Lower lobe of right lung (tissue), 2 donors: ENCODE measurements around the gene DAP. TPM values are rescaled to one million over a fixed set of nuclear protein-coding genes. Genes with fewer than 3 reads are reported as not detected.
A peak's percentile ranks its signal among the peaks of the same experiment; 100 is the strongest.

Source experiments
- ATAC-seq, 2 donors: fragments of 200-7000 bp; cut with Tn5 transposase; one replicate each; pipeline ENCODE4 v1.9.1; 2020 to 2022; ENCODE audit warnings: mild to moderate bottlenecking in 2 of 2, moderate library complexity in 2 of 2
- DNase-seq: peaks from one replicate; pipeline ENCODE4 v3.0.0-alpha.2; 2020
- H3K27ac ChIP-seq: fragments of 200-600 bp; one replicate; pipeline ENCODE4 v1.8.0; 2022
- H3K27me3 ChIP-seq: fragments of 200-600 bp; one replicate; pipeline ENCODE4 v1.8.0; 2022; ENCODE audit warnings: low read depth
- H3K36me3 ChIP-seq: fragments of 200-600 bp; one replicate; pipeline ENCODE4 v1.8.0; 2022; ENCODE audit warnings: mild to moderate bottlenecking
- H3K4me1 ChIP-seq: fragments of 200-600 bp; one replicate; pipeline ENCODE4 v1.8.0; 2022
- H3K4me3 ChIP-seq: fragments of 200-600 bp; one replicate; pipeline ENCODE4 v1.8.0; 2022; ENCODE audit warnings: mild to moderate bottlenecking
- H3K9me3 ChIP-seq: fragments of 200-600 bp; one replicate; pipeline ENCODE4 v1.8.0; 2022
- intact Hi-C: fragments of 100-400 bp; cut with DNase I; formaldehyde crosslinking; loops from one replicate; pipeline ENCODE4 v1.11.0; 2022
- total RNA-seq: library from RNA; stranded (reverse); fragmentation: NEBNext Ultra II Directional; extraction: Animal tissue kit (Norgen Biotek cat#: 25700); gene quantifications from one replicate; pipeline ENCODE4 v1.2.1, GENCODE V29; 2021
- TF ChIP-seq, protein P1 (sequence below): fragments of 200-600 bp; IDR thresholded peaks from one replicate; pipeline ENCODE4 v1.8.0; 2022; ENCODE audit warnings: antibody characterized with exemption, mild to moderate bottlenecking
- donor health status: DM: no; HTN: yes; CAD: no; lungs with severe emphysema.

The DAP gene
- total RNA-seq, 1 donor from 2014 or later = 89.8 TPM

DNA sequence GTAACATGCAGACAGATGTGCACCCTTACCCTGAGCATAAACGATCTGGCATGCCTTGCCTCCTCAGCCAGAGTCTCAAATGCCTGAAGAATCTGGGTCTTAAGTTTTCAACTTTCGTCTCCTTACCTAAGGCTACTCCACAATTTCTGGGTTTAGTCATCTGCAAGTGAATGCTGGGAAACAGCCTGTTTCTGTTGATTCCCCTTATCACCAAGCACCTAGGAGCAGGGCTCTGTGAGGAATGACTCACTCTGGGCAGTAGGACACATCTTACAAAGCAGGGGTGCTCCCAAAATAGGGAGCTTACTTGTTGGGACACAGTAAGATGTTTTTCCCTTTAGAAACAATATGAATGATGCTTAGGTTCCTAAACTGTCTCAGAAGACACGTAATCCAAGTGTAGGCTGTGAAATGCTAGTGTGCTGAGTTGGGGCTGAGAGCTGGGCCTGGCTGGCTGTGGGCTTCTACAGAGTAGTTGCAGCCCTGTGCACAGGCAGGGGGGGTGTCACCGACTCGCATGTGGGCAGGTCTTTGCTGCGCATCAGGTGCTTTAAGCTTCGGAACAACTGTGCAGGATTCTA is 58.0 kb downstream of the DAP start:
- H3K4me3 ChIP-seq = no peak overlapping the region
- no peaks in the 10 kb centered on the region for H3K9me3 ChIP-seq
- H3K36me3 ChIP-seq = no peaks in the 10 kb centered on the region
- H3K4me1 ChIP-seq = peaks cover 37% of the 10 kb centered on the region
- TF ChIP-seq, protein P1, sequence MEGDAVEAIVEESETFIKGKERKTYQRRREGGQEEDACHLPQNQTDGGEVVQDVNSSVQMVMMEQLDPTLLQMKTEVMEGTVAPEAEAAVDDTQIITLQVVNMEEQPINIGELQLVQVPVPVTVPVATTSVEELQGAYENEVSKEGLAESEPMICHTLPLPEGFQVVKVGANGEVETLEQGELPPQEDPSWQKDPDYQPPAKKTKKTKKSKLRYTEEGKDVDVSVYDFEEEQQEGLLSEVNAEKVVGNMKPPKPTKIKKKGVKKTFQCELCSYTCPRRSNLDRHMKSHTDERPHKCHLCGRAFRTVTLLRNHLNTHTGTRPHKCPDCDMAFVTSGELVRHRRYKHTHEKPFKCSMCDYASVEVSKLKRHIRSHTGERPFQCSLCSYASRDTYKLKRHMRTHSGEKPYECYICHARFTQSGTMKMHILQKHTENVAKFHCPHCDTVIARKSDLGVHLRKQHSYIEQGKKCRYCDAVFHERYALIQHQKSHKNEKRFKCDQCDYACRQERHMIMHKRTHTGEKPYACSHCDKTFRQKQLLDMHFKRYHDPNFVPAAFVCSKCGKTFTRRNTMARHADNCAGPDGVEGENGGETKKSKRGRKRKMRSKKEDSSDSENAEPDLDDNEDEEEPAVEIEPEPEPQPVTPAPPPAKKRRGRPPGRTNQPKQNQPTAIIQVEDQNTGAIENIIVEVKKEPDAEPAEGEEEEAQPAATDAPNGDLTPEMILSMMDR = no peak
- ATAC-seq (peak; percentile 33 to 34), DNase-seq (no peak)
- H3K27me3 ChIP-seq = no peaks in the 10 kb centered on the region
- intact Hi-C loops = no loop called here
- no peak overlapping the region for H3K27ac ChIP-seq

DNA sequence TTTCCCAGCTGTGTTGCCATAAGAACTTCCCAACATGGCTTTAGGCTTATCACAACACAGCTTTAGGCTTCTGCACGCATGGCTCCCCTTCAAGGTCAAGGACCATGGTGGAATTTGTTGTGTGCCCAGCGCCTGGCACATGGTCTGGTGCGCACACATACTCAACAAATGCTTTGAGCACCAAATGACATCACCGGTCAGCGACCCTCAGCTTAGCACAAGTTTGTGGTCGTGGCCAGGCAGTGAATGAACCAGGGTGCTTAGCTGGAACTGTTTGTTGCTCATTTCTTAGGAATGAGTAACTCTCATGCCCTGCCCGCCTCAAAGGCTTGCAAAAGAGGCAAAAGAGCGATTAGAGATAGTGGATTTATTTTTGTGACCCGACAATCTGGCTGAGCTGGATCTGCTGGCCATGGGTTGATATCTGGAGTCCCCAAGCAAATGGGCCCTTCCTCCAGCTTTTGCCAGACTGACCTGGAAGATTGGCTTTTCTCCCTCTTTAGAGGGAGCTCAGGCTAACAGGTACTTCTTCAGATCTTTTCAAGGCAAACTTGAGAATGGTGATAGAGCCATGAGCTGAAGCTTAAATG is 58.9 kb downstream of the DAP start:
- Histone ChIP-seq H3K9me3 (no peaks in the 10 kb centered on the region), H3K27ac (no peak overlapping the region), H3K36me3 (no peaks in the 10 kb centered on the region), H3K4me3 (no peak overlapping the region), H3K4me1 (peaks cover 37% of the 10 kb centered on the region), H3K27me3 (no peaks in the 10 kb centered on the region)
- no peak for DNase-seq
- TF ChIP-seq, protein P1 = no peak
- intact Hi-C loops = no loop called here
- ATAC-seq = peak; percentile 33 to 60

DNA sequence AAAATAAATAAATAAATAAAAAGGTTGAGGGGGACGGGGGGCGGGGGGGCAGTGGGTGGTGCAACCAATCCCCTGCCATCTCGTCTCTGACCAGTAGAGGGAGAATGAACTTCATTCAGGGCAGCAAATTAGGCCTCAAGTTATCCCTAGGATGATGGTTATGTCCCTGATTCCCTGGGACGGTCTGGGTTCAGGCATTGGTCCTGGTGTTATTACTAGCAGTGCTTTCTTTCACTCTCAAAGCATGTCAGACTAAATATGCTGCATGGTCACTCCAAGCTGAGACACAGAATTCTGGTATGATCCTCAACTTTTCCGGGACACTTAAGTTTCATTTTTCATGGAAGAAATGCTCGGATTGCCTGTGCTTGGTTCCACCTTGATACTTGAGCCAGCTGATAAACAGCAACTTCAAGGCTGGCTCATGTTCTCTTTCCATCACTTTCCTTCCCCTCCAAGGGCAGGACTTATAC is 59.4 kb downstream of the DAP start:
- peaks cover 37% of the 10 kb centered on the region for H3K4me1 ChIP-seq
- intact Hi-C loops = no loop called here
- DNase-seq (no peak), ATAC-seq (peak; percentile 42 to 49)
- H3K27me3 ChIP-seq = no peaks in the 10 kb centered on the region
- H3K27ac ChIP-seq = no peak overlapping the region
- TF ChIP-seq, protein P1 = peak; percentile 72
- no peaks in the 10 kb centered on the region for H3K36me3 ChIP-seq
- no peaks in the 10 kb centered on the region for H3K9me3 ChIP-seq
- no peak overlapping the region for H3K4me3 ChIP-seq

DNA sequence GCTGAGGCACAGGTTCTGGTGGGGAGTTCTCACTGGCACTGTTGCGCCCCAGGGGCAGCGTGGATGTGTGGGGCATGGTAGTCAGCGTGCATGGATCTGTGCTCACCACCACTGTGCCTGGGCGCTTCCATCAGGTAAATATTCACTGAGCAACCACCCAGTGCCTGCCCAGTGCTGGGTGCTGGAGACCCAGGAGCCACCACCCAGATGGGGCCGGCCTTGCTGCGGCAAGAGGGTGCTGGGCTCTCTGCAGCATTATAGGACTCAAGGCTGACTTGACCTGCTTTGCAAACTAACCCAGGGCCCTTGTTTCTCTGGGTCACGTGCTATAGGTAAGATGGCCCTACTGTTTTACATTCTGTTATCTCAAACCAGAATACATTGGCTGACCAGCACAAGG is 60.5 kb downstream of the DAP start:
- DNase-seq (no peak), ATAC-seq (no peak)
- H3K4me3 ChIP-seq = no peak overlapping the region
- H3K27ac ChIP-seq = no peak overlapping the region
- intact Hi-C loops = no loop called here
- peaks cover 40% of the 10 kb centered on the region for H3K4me1 ChIP-seq
- TF ChIP-seq, protein P1 = no peak
- no peaks in the 10 kb centered on the region for H3K27me3 ChIP-seq
- no peaks in the 10 kb centered on the region for H3K36me3 ChIP-seq
- no peaks in the 10 kb centered on the region for H3K9me3 ChIP-seq

DNA sequence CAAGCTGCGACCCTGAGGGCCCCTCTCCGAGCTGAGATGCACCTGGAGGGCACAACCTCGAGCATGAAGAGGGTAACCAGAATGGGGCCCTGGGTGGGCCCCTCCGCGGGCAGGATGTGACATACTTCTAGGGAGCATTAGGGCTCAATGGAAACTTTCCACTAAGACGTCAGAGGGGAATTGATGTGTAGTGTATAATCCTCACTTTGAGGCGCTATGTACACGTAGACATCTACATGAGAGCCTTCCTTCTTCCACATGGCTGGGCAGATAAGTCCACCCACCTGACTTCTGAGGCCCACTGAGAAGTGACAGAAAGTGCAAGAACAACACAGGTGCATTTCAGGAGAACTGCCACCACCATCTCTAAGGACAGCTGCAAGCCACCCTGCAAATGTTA is 61.0 kb downstream of the DAP start:
- no peak overlapping the region for H3K4me3 ChIP-seq
- no peaks in the 10 kb centered on the region for H3K9me3 ChIP-seq
- H3K27me3 ChIP-seq = no peaks in the 10 kb centered on the region
- TF ChIP-seq, protein P1 = no peak
- ATAC-seq (no peak), DNase-seq (no peak)
- H3K4me1 ChIP-seq = peaks cover 40% of the 10 kb centered on the region
- H3K36me3 ChIP-seq = no peaks in the 10 kb centered on the region
- intact Hi-C loops = no loop called here
- no peak overlapping the region for H3K27ac ChIP-seq
